Measurements from ENCODE around the gene KIF12. TPM values are rescaled to one million over a fixed set of nuclear protein-coding genes. Genes with fewer than 3 reads are reported as not detected.
"Not testable (repeated sequence)": the region's sequence is repeated elsewhere in the genome, so short reads cannot be mapped to it uniquely, and the experiment has no call there.

KIF12 gene
- total RNA-seq, 1 donor from 2014 or later = 3.3 TPM

GRCh38 chr9:114131808-114132549 is 32.9 kb upstream of the KIF12 start:
- no peaks in the 10 kb centered on the region for H3K4me1 Mint-ChIP-seq
- H3K27me3 Mint-ChIP-seq (ENCODE audit: low read depth) = peaks cover 7% of the 10 kb centered on the region
- no peak overlapping the region for H3K4me3 Mint-ChIP-seq
- no peak overlapping the region for H3K27ac Mint-ChIP-seq
- no peak for DNase-seq (ENCODE audit: low spot score in 2 of 2, unreplicated experiment in 2 of 2)
- peaks cover 10% of the 10 kb centered on the region for H3K9me3 Mint-ChIP-seq
- H3K36me3 Mint-ChIP-seq = no peaks in the 10 kb centered on the region
- TF ChIP-seq, protein P1, sequence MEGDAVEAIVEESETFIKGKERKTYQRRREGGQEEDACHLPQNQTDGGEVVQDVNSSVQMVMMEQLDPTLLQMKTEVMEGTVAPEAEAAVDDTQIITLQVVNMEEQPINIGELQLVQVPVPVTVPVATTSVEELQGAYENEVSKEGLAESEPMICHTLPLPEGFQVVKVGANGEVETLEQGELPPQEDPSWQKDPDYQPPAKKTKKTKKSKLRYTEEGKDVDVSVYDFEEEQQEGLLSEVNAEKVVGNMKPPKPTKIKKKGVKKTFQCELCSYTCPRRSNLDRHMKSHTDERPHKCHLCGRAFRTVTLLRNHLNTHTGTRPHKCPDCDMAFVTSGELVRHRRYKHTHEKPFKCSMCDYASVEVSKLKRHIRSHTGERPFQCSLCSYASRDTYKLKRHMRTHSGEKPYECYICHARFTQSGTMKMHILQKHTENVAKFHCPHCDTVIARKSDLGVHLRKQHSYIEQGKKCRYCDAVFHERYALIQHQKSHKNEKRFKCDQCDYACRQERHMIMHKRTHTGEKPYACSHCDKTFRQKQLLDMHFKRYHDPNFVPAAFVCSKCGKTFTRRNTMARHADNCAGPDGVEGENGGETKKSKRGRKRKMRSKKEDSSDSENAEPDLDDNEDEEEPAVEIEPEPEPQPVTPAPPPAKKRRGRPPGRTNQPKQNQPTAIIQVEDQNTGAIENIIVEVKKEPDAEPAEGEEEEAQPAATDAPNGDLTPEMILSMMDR (IDR thresholded peaks at IDR 0.05; ENCODE audit: unreplicated experiment) = no peak

DNA sequence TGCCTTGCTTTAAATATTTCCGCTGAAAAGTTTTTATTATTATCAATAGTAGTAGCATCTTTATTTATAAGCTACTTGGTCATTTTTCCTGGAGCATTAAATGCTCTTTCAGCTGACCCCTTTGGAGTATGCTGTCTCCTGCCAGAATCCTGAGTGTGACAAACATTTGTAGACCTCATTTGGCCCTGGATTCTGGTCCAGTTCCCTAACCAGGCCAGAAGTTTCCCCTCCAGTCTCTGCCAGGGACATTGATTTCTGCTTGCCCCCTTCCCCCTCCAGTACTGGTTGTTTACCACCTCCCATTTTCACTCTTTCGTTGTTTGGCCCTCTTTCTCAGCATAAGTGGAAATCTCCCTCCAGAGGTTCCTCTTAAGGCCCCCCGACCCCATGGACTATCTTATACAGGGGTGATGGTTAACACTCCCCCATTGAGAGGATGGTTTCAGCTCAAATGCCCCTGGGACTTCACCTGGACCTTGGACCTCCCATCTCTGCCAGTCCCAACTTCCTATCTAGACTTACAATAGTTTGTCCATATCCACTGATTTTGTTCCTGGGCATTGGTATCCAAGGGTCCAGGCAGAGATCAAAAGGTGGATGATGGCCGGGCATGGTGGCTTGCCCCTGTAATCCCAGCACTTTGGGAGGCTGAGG is 31.7 kb upstream of the KIF12 start:
- peaks cover 7% of the 10 kb centered on the region for H3K27me3 Mint-ChIP-seq (ENCODE audit: low read depth)
- H3K36me3 Mint-ChIP-seq = no peaks in the 10 kb centered on the region
- H3K4me1 Mint-ChIP-seq = no peaks in the 10 kb centered on the region
- no peak overlapping the region for H3K27ac Mint-ChIP-seq
- H3K4me3 Mint-ChIP-seq = no peak overlapping the region
- no peak for DNase-seq (ENCODE audit: low spot score in 2 of 2, unreplicated experiment in 2 of 2)
- H3K9me3 Mint-ChIP-seq = peaks cover 10% of the 10 kb centered on the region
- TF ChIP-seq, protein P1 (IDR thresholded peaks at IDR 0.05; ENCODE audit: unreplicated experiment) = no peak

GRCh38 chr9:114130141-114130540 is 31.0 kb upstream of the KIF12 start:
- Mint-ChIP-seq H3K4me3 (no peak overlapping the region), H3K36me3 (no peaks in the 10 kb centered on the region), H3K9me3 (peaks cover 10% of the 10 kb centered on the region), H3K27ac (no peak overlapping the region), H3K4me1 (no peaks in the 10 kb centered on the region), H3K27me3 (ENCODE audit: low read depth) (peaks cover 7% of the 10 kb centered on the region)
- TF ChIP-seq, protein P1 (IDR thresholded peaks at IDR 0.05; ENCODE audit: unreplicated experiment) = no peak
- DNase-seq (ENCODE audit: low spot score in 2 of 2, unreplicated experiment in 2 of 2) = no peak

GRCh38 chr9:114128759-114129158 is 29.7 kb upstream of the KIF12 start:
- not testable (repeated sequence) for H3K36me3 Mint-ChIP-seq; H3K27me3 Mint-ChIP-seq (ENCODE audit: low read depth); DNase-seq (ENCODE audit: low spot score in 2 of 2, unreplicated experiment in 2 of 2); H3K4me1 Mint-ChIP-seq; H3K27ac Mint-ChIP-seq; H3K4me3 Mint-ChIP-seq
- peaks cover 10% of the 10 kb centered on the region for H3K9me3 Mint-ChIP-seq

DNA sequence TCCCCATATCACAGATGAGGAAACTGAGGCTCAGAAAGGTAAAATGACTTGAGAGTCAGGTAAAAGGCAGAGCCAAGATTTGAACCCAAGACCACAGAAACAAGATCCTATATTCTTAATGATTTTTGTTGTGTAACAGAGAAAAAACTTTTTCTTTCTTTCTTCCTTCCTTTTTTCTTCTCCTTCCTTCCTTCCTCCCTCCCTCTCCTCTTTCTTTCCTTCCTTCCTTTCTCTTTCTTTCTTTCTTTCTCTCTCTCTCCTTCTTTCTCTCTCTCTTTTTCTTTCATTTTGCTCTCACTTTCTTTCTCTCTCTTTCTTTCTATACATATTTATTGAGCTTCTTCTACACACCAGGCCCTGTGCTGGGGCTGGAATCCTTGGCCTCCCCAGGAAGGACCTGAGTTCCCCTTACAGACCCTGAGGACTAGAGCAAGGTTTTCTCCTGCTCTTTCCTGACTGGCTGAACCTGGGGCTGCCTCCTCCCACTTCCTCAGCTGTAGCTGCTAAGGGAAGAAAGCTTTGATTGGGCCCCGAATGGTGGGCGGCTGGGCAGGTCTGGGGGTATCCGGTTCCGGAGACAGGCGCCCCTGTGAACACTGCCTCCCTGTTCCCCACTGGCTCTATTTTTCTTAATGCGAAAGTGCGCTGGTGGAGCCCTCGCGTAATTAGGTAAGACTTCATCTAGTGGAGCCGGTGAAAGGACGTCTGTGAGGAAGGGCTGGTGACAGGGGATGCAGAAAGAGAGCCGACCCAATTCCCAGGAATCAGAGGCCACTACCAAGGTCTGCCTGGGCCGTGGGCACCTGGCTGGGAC is 27.4 kb upstream of the KIF12 start:
- no peak overlapping the region for H3K27ac Mint-ChIP-seq
- peaks cover 7% of the 10 kb centered on the region for H3K27me3 Mint-ChIP-seq (ENCODE audit: low read depth)

More for the DNA sequence above, 27.4 kb upstream of the KIF12 start:
- Mint-ChIP-seq H3K9me3 (peaks cover 10% of the 10 kb centered on the region), H3K4me3 (no peak overlapping the region), H3K4me1 (peaks cover 3% of the 10 kb centered on the region), H3K36me3 (no peaks in the 10 kb centered on the region)
- TF ChIP-seq, protein P1 (IDR thresholded peaks at IDR 0.05; ENCODE audit: unreplicated experiment) = no peak
- DNase-seq (ENCODE audit: low spot score in 2 of 2, unreplicated experiment in 2 of 2) = no peak

Measured in mesothelial cell of epicardium (in vitro differentiated cells).